Measurements from ENCODE around the gene UGCG.
A peak's percentile ranks its signal among the peaks of the same experiment; 100 is the strongest.
"Not testable (repeated sequence)": the region's sequence is repeated elsewhere in the genome, so short reads cannot be mapped to it uniquely, and the experiment has no call there.

Gene UGCG

DNA sequence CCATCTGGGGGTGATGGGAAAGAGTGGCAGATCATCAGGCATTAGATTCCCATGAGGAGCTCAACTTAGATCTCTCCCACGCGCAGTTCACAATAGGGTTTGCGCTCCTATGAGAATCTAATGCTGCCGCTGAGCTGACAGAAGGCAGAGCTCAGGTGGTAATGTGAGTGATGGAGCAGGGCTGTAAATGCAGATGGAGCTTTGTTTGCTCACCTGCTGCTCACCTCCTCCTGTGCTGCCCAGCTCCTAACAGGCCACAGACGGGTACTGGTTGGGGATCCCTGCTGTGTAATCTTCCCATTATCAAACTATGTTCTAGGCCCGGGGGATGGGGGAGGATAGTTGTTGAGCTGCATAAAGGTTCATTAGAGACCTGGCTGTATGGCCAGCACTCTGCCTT lies 58.4 kb downstream of the UGCG start:
- CTCF ChIA-PET: interaction anchor here (0.8 to 1.2 kb wide), 3 partner anchors 11 to 120 kb away, joined by 3 to 4 read pairs (median 3); no protein-coding TSS in a partner anchor
- DNase-seq (ENCODE audit: low read depth, low spot score): no peak
- POLR2A ChIA-PET: interaction anchor here (0.6 kb wide), 1 partner anchor 76 kb away, joined by 5 read pairs; no protein-coding TSS in a partner anchor
- TF ChIP-seq, protein P1, sequence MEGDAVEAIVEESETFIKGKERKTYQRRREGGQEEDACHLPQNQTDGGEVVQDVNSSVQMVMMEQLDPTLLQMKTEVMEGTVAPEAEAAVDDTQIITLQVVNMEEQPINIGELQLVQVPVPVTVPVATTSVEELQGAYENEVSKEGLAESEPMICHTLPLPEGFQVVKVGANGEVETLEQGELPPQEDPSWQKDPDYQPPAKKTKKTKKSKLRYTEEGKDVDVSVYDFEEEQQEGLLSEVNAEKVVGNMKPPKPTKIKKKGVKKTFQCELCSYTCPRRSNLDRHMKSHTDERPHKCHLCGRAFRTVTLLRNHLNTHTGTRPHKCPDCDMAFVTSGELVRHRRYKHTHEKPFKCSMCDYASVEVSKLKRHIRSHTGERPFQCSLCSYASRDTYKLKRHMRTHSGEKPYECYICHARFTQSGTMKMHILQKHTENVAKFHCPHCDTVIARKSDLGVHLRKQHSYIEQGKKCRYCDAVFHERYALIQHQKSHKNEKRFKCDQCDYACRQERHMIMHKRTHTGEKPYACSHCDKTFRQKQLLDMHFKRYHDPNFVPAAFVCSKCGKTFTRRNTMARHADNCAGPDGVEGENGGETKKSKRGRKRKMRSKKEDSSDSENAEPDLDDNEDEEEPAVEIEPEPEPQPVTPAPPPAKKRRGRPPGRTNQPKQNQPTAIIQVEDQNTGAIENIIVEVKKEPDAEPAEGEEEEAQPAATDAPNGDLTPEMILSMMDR (IDR thresholded peaks at IDR 0.05; ENCODE audit: insufficient read depth, low read length, missing control alignments): no peak
- H3K4me3 ChIP-seq (ENCODE audit: low read depth, low read length): no peak overlapping the region

DNA sequence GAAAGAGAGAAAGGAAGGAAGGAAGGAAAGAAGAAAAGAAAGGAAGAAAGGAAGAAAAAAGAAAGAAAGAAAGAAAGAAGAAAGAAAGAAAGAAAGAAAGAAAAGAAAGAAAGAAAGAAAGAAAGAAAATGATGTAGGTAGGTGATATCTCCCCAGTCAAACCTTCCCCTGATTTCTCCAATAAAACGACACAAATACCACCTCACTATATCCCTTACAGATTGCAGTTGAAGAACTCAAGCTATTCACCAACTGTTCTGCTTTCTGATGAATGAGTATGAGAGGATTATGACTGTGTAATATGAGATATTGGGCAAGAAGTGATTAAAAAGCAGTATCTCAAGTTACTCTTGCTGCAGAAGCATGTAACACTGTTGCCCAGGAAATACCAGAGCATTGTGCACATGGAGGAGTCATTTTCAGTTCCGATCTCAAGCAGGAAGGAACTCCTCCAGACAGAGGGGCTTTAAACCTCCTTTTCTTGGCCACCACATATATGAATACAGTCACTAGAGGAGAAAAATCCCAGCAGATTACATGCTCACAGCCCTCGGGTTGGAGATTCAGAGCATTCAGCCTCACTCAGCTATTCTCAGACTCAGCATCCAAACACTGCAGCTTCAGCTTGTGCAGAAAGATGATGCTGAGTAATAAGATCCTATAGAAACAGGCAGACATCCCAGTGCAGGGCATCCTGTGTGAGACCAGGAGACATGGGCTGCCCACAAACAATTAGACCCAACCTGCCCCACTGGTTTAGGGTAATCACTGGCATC lies 61.4 kb downstream of the UGCG start:
- POLR2A ChIA-PET: interaction anchor here (0.6 to 2.6 kb wide), 9 partner anchors 9 to 117 kb away, joined by 3 to 16 read pairs (median 4); partner anchors contain the start of gene UGCG
- peak overlapping the region; percentile 47 for H3K4me3 ChIP-seq (ENCODE audit: low read depth, low read length)
- CTCF ChIA-PET: interaction anchor here (2.0 kb wide), 1 partner anchor 93 kb away, joined by 8 read pairs; no protein-coding TSS in a partner anchor
- peak; percentile 99 for DNase-seq (ENCODE audit: low read depth, low spot score)
- TF ChIP-seq, protein P1 (IDR thresholded peaks at IDR 0.05; ENCODE audit: insufficient read depth, low read length, missing control alignments): no peak

DNA sequence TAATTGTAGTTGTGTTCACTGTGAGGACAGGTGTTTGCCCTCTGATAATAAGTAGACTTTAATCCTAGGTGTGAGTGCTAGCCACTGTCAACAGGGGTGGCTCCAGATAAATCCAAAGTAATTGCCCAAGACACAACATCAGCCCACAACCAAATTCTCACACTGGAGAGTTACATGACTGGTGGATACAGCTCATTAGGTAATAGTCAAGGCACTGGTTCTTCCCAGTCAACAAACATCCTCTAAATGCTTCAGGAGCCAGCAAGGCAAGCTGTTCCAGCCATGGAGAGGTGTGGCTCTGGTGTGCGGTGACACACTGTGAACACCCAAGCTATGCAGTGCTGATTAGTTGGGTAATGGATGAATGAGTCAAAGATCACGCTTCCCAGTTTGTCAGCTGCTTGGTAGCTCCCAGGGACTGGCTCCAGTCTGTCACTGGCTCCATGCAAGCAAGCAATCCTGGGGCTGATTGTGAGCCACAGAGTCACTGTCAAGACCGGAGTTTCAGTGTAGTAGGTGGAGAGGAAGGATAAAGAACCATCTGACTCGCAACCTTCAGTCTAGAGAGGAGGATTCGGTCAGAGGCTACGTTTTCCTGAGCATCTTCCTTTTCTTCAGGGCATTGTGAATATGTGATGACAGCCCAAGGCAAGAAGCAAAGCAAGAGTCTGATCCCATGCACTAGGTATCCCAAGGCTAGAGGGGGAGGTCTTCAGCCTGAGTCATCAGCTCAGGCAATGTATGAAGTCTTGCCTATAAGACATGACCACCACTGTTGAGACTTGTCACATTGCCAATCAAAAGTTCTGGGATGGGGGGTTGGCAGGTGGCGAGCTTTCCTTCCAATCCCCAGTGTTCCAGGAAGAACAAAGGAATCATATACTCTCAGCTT lies 63.1 kb downstream of the UGCG start:
- CTCF ChIA-PET: interaction anchor here (1.0 to 2.0 kb wide), 6 partner anchors 10 to 115 kb away, joined by 3 to 8 read pairs (median 4); no protein-coding TSS in a partner anchor
- TF ChIP-seq, protein P1 (IDR thresholded peaks at IDR 0.05; ENCODE audit: insufficient read depth, low read length, missing control alignments): no peak
- POLR2A ChIA-PET: interaction anchor here (0.7 to 2.6 kb wide), 10 partner anchors 10 to 115 kb away, joined by 3 to 17 read pairs (median 4); partner anchors contain the start of gene UGCG
- H3K4me3 ChIP-seq (ENCODE audit: low read depth, low read length): no peak overlapping the region
- peak; percentile 89 for DNase-seq (ENCODE audit: low read depth, low spot score)

DNA sequence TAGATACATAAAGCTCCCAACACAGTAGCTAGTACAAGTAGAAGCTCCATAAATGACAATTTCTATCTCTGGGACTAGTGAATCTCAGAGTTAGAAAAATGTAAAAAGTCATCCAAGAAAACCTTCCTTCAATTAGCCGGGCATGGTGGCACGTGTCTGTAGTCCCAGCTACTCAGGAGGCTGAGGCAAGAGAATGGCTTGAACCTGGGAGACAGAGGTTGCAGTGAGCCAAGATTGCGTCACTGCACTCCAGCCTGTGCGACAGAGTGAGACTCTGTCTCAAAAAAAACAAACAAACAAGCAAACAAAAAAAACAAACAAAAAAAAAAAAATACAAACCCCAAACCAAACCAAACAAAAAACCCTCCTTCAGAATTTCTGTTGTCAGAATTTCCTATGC lies 63.9 kb downstream of the UGCG start:
- DNase-seq (ENCODE audit: low read depth, low spot score); H3K4me3 ChIP-seq (ENCODE audit: low read depth, low read length): not testable (repeated sequence)
- ChIA-PET CTCF (interaction anchor here (0.7 to 1.8 kb wide), 5 partner anchors 11 to 114 kb away, joined by 3 to 7 read pairs (median 3); no protein-coding TSS in a partner anchor), POLR2A (interaction anchor here (0.9 to 2.0 kb wide), 4 partner anchors 52 to 81 kb away, joined by 3 to 17 read pairs (median 8); no protein-coding TSS in a partner anchor)

DNA sequence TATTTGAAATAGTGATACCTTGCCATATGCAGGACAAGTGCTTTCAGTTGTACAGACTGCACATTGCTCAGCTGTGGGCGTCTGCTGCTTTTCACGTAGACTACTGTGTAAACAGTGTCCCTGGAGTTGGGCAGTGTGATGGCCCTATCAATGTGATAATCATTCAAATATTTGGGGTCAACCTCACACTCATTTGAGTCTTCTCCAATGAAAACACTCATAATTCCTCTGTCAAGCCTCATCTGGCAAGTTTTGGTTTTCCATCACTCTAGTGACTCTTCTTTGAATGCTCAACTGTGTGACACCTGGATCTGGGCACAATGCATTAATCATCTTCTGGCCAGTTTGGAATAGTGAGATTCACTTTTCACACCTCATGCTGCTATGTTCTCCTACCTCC lies 64.4 kb downstream of the UGCG start:
- TF ChIP-seq, protein P1 (IDR thresholded peaks at IDR 0.05; ENCODE audit: insufficient read depth, low read length, missing control alignments): no peak
- CTCF ChIA-PET: interaction anchor here (0.7 to 1.8 kb wide), 3 partner anchors 12 to 114 kb away, joined by 3 to 7 read pairs (median 4); no protein-coding TSS in a partner anchor
- POLR2A ChIA-PET: interaction anchor here (0.7 to 2.0 kb wide), 3 partner anchors 51 to 80 kb away, joined by 3 to 17 read pairs (median 5); partner anchors contain the start of gene UGCG
- H3K4me3 ChIP-seq (ENCODE audit: low read depth, low read length): no peak overlapping the region
- DNase-seq (ENCODE audit: low read depth, low spot score): no peak

DNA sequence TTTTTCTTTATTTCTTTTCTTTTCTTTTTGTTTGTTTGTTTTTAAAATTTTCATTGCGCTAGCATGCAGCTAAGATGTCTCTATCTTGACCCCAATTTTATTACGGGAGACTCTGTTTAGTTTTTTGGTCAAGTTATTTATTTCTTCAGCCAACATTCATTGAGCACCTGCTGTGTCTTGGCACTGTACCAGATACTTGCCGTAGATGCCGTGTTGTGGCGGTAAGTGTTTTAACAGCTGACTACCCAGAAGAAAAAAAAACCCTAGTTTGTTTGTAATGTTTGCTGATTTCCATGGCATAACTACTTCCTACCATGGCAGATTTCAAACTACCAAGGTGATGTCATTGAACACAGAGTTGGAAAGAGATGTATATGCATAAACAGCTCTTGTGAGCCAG lies 65.0 kb downstream of the UGCG start:
- TF ChIP-seq, protein P1 (IDR thresholded peaks at IDR 0.05; ENCODE audit: insufficient read depth, low read length, missing control alignments): no peak
- no peak for DNase-seq (ENCODE audit: low read depth, low spot score)
- POLR2A ChIA-PET: interaction anchor here (0.7 kb wide), 2 partner anchors 65 to 87 kb away, joined by 3 read pairs; partner anchors contain the start of gene UGCG
- CTCF ChIA-PET: interaction anchor here (1.8 kb wide), 1 partner anchor 113 kb away, joined by 7 read pairs; no protein-coding TSS in a partner anchor
- H3K4me3 ChIP-seq (ENCODE audit: low read depth, low read length): no peak overlapping the region
